ENCODE results near the gene NEDD9. TPM values are rescaled to one million over a fixed set of nuclear protein-coding genes. Genes with fewer than 3 reads are reported as not detected.

NEDD9 gene
- total and polyA plus RNA-seq, 2 donors (not counting 1 experiment from before 2014, with no cell fraction given) = 38.9 to 46.2 TPM

DNA sequence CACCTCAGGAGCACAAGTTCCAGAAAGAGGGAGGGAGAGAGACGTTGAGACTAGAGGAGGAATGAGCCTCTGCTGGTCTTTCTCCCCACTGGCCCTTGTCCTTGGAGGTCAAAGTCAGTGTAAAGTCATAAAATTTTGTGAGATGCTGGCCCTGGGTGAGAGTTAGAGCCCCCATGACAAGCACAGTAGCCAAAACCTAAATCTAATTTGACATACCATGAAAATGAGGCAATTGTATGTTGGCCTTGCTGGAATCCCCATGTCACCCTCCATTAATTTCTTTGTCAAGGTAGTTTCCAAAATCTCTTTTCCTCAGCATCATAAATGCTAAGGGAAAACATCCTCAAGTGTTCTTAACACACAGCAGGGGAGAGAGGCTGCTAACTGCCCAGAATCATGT lies 17.6 kb upstream of the NEDD9 start:
- H3K27me3 ChIP-seq (replicated peaks in 1 of 4; ENCODE audit: control extremely low read depth in 1 of 4, control insufficient read depth in 3 of 4, insufficient read depth in 4 of 4, low read length in 3 of 4) = no peaks in the 10 kb centered on the region
- Mint-ChIP-seq H3K27me3 (no peaks in the 10 kb centered on the region), H3K27ac (no peak overlapping the region), H3K4me3 (no peak overlapping the region), H3K4me1 (peaks cover 5% of the 10 kb centered on the region), H3K9me3 (ENCODE audit: insufficient read depth) (no peaks in the 10 kb centered on the region)
- intact Hi-C loops (cut with micrococcal nuclease) = no loop called here
- DNase-seq (no peak), ATAC-seq (ENCODE audit: low read depth) (no peak)
- H3K4me1 ChIP-seq (ENCODE audit: control insufficient read depth in 2 of 2, insufficient read depth in 2 of 2, low read length in 2 of 2) = no peaks in the 10 kb centered on the region
- no peak overlapping the region for H3K4me3 ChIP-seq (ENCODE audit: control extremely low read depth in 1 of 5, extremely low read depth in 1 of 5, insufficient read depth in 1 of 5, low read depth in 2 of 5, low read length in 4 of 5)
- no peak overlapping the region for H3K9ac ChIP-seq (ENCODE audit: low read length)
- POLR2A ChIA-PET = interaction anchor here (0.6 kb wide), 1 partner anchor 58 kb away, joined by 9 read pairs; no protein-coding TSS in a partner anchor
- peaks cover 0 to 12% (median 8%) of the 10 kb centered on the region in 3 donors for H3K9me3 ChIP-seq (ENCODE audit: control extremely low read depth in 1 of 3, control insufficient read depth in 2 of 3, insufficient read depth in 1 of 3, low read length in 2 of 3)
- H4K20me1 ChIP-seq (ENCODE audit: control insufficient read depth, insufficient read depth, low read length, poor library complexity, severe bottlenecking) = peaks cover 13% of the 10 kb centered on the region
- no peak overlapping the region for H3K27ac ChIP-seq (ENCODE audit: low read length in 2 of 2)
- CTCF ChIA-PET = no interaction called here
- no peak for TF ChIP-seq EZH2 (IDR thresholded peaks at IDR 0.05; ENCODE audit: borderline replicate concordance, insufficient read depth, low read depth, low read length, poor library complexity, severe bottlenecking)
- TF ChIP-seq, protein P1, sequence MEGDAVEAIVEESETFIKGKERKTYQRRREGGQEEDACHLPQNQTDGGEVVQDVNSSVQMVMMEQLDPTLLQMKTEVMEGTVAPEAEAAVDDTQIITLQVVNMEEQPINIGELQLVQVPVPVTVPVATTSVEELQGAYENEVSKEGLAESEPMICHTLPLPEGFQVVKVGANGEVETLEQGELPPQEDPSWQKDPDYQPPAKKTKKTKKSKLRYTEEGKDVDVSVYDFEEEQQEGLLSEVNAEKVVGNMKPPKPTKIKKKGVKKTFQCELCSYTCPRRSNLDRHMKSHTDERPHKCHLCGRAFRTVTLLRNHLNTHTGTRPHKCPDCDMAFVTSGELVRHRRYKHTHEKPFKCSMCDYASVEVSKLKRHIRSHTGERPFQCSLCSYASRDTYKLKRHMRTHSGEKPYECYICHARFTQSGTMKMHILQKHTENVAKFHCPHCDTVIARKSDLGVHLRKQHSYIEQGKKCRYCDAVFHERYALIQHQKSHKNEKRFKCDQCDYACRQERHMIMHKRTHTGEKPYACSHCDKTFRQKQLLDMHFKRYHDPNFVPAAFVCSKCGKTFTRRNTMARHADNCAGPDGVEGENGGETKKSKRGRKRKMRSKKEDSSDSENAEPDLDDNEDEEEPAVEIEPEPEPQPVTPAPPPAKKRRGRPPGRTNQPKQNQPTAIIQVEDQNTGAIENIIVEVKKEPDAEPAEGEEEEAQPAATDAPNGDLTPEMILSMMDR (IDR thresholded peaks at IDR 0.05) = no peak
- H3K79me2 ChIP-seq (ENCODE audit: control insufficient read depth, insufficient read depth, low read length) = peaks cover 61% of the 10 kb centered on the region
- WGBS (ENCODE audit: insufficient coverage) = 89% methylated on average over 1 of the region's 1 CpG
- no peak overlapping the region for H2AFZ ChIP-seq (ENCODE audit: insufficient read depth, low read depth, low read length, poor library complexity, severe bottlenecking)
- H3K4me2 ChIP-seq (replicated peaks; ENCODE audit: low read depth, low read length, poor library complexity, severe bottlenecking) = no peak overlapping the region
- peaks cover 5 to 48% of the 10 kb centered on the region in 2 experiments for H3K36me3 ChIP-seq (replicated peaks in 1 of 2; ENCODE audit: control extremely low read depth in 1 of 2, control insufficient read depth in 1 of 2, extremely low read depth in 1 of 2, insufficient read depth in 2 of 2, low read length in 1 of 2)

DNA sequence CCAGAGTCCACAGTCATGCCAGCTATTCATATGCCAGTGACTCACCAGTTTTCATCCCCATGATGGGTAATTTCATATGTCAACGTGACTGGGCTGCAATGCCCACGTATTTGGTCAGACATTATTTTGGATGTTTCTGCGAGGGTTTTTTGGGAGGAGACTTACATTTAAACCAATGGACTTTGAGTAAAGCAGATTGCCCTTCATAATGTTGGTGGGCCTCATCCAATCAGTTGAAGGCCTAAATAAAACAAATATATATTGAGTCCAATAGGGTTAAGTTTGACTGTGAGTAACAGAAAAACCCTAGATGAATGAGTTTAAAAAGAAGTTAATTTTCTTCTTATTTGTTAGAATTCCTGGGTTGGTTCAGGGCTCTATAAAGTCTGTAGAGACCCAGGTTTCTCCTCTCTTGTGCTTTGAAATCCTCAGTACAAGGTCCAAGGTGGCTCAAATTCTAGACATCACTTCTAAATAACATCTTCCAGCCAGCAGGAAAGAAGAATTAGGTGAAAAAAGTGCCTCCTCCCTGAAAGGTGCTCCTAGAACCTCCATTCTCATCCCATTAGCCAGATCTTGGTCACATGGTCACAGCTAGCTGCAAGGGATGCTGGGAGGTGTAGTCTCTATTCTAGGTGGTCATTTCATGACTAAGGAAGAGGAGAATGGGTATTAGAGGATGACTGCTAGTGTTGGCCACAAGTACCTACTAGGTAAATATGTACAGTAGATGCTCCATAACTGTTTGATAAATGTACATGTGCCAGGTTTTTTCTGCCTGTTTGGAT lies 16.7 kb upstream of the NEDD9 start:
- CTCF ChIA-PET = no interaction called here
- POLR2A ChIA-PET = no interaction called here

More for the DNA sequence above, 16.7 kb upstream of the NEDD9 start:
- Histone ChIP-seq H4K20me1 (ENCODE audit: control insufficient read depth, insufficient read depth, low read length, poor library complexity, severe bottlenecking) (peaks cover 13% of the 10 kb centered on the region), H3K9me3 (ENCODE audit: control extremely low read depth in 1 of 3, control insufficient read depth in 2 of 3, insufficient read depth in 1 of 3, low read length in 2 of 3) (peaks cover 0 to 12% (median 8%) of the 10 kb centered on the region in 3 donors), H3K4me1 (ENCODE audit: control insufficient read depth in 2 of 2, insufficient read depth in 2 of 2, low read length in 2 of 2) (no peaks in the 10 kb centered on the region), H2AFZ (ENCODE audit: insufficient read depth, low read depth, low read length, poor library complexity, severe bottlenecking) (no peak overlapping the region), H3K27ac (ENCODE audit: low read length in 2 of 2) (no peak overlapping the region), H3K27me3 (replicated peaks in 1 of 4; ENCODE audit: control extremely low read depth in 1 of 4, control insufficient read depth in 3 of 4, insufficient read depth in 4 of 4, low read length in 3 of 4) (no peaks in the 10 kb centered on the region), H3K79me2 (ENCODE audit: control insufficient read depth, insufficient read depth, low read length) (peaks cover 58% of the 10 kb centered on the region), H3K9ac (ENCODE audit: low read length) (no peak overlapping the region), H3K4me2 (replicated peaks; ENCODE audit: low read depth, low read length, poor library complexity, severe bottlenecking) (no peak overlapping the region), H3K4me3 (ENCODE audit: control extremely low read depth in 1 of 5, extremely low read depth in 1 of 5, insufficient read depth in 1 of 5, low read depth in 2 of 5, low read length in 4 of 5) (no peak overlapping the region), H3K36me3 (replicated peaks in 1 of 2; ENCODE audit: control extremely low read depth in 1 of 2, control insufficient read depth in 1 of 2, extremely low read depth in 1 of 2, insufficient read depth in 2 of 2, low read length in 1 of 2) (peaks cover 5 to 58% of the 10 kb centered on the region in 2 experiments)
- intact Hi-C loops (cut with micrococcal nuclease) = no loop called here
- no peak overlapping the region for H3K27ac Mint-ChIP-seq
- no peak for ATAC-seq (ENCODE audit: low read depth)
- TF ChIP-seq, protein P1 (IDR thresholded peaks at IDR 0.05) = no peak
- no peak for TF ChIP-seq EZH2 (IDR thresholded peaks at IDR 0.05; ENCODE audit: borderline replicate concordance, insufficient read depth, low read depth, low read length, poor library complexity, severe bottlenecking)
- no CpG with 5 or more reads among the region's 3 CpGs for WGBS (ENCODE audit: insufficient coverage)
- H3K9me3 Mint-ChIP-seq (ENCODE audit: insufficient read depth) = no peaks in the 10 kb centered on the region
- no peak for DNase-seq
- peaks cover 6% of the 10 kb centered on the region for H3K4me1 Mint-ChIP-seq
- H3K27me3 Mint-ChIP-seq = no peaks in the 10 kb centered on the region
- no peak overlapping the region for H3K4me3 Mint-ChIP-seq

All from B cell (primary cell).